GM19324 (cell line): ENCODE results near the gene CIDEA.

Source experiments
- ATAC-seq: cut with Tn5 transposase; IDR thresholded peaks from one replicate; pipeline ENCODE4 v1.9.1; 2021; ENCODE audit warnings: mild to moderate bottlenecking, moderate library complexity; ENCODE audit not compliant: unreplicated experiment, low FRiP score

Gene CIDEA

DNA sequence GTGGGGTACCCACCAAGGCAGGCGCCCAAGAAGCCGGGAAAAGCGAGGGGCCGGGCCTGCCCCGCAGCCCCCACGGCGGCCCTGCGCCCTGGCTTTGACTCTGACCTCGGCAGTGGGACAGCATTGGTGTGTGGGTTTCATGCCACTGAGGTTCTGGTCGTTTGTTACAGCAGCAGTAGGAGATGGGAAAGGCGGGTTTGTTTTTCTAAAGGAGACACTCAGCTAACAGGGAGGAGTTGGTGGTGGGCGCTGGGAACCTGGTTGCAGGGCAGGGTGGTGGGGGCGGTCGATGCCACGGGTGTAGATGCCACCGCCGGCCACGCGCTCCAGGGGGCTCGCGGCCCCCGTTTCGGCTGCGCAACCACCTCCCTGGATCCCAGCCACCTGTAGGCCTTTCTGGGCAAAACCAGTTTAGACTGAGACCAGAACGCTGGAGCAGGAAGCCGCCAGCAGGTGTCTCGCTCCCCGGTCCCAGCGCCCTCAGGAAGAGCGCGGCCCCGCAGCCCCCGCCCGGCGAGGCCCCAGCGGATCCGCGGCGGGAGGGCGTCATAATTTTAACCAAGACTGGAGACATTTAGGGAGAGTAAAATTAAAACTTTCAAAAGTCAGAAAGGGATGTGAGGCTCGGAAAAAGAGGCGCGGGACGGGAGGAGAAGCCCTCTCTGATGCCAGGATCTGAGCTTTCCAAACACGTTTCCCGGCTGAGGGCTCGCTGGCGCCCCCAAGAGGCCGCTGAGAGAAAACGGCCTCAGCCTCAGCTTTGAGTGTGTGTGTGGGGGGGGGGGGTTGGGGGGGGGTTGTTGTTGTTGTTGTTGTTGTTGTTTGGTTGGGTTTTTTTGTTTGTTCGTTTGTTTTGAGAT is 17.4 kb downstream of the CIDEA start:
- peak; percentile 60 for ATAC-seq

DNA sequence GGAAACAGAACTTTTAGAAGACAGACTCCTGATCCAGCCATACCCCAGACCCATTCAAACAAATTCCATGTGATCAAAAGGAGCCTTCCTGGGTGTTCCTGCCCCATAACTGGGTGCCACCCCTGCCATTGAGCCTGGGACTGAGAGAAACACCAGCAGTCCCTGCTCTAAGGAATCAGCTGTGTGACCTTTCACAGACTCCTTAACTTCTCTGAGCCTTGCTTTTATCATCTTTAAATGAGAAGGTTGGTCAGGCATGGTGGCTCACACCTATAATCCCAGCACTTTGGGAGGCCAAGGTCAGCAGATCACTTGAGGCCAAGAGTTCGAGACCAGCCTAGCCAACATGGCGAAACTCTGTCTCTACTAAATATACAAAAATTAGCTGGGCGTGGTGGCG is 20.6 kb downstream of the CIDEA start:
- no peak for ATAC-seq

DNA sequence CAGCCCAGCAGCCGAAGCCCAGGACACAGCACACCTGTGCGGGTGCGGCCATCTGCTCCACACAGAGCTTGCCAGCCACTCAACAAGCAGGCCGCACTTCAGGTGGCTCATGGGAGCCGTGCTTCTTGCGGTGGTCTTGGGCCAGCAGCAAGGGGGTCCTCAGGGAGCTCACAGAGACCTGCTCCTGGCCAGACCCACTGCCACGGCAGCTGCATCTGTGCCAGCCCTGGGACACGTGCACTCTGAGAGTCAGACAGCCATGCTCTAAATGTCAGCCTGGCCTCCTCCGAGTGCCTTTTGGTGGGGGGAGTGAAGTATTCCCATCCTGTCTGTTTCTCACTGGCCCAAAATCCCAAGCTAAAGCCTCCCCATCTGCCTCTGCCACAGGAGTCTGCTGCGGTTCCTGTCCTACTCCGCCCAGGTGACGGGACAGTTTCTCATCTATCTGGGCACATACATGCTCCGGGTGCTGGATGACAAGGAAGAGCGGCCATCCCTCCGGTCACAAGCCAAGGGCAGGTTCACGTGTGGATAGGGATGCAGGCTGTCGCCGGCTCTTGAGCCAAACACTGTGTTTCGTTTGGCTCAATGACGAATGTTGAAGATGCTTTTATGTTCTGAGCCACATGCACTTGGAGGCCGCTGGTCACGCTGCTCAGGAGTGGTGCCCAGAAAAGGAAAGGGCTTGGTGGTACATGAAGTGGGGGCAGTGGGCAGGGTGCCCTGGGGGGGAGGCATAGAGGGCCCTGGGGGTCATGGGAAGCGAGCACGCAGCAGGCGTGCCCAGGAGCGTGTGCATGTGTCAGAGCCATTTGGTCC is 22.8 kb downstream of the CIDEA start:
- ATAC-seq, result no peak

DNA sequence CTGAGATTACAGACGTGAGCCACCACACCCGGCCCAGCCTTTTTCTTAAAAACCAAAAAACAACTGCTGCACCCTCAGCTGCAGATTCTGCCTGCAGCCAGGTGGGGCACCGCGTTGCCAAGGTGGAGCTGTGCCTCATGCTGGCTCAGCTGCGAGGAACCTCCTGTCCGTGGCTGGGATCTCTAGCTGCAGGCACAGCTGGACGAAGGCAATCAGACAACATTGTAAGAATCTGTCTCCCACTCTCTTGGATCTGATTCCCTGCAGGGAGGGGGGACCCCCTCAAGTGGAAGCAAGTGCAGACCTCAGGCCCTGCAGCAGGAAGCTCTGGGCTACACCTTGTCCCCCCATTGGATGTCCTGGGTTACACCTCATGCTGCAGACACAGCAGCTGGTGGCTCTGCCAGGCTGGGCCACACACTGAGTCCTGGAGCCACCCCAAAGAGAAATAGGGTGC is 24.1 kb downstream of the CIDEA start:
- ATAC-seq, result no peak

DNA sequence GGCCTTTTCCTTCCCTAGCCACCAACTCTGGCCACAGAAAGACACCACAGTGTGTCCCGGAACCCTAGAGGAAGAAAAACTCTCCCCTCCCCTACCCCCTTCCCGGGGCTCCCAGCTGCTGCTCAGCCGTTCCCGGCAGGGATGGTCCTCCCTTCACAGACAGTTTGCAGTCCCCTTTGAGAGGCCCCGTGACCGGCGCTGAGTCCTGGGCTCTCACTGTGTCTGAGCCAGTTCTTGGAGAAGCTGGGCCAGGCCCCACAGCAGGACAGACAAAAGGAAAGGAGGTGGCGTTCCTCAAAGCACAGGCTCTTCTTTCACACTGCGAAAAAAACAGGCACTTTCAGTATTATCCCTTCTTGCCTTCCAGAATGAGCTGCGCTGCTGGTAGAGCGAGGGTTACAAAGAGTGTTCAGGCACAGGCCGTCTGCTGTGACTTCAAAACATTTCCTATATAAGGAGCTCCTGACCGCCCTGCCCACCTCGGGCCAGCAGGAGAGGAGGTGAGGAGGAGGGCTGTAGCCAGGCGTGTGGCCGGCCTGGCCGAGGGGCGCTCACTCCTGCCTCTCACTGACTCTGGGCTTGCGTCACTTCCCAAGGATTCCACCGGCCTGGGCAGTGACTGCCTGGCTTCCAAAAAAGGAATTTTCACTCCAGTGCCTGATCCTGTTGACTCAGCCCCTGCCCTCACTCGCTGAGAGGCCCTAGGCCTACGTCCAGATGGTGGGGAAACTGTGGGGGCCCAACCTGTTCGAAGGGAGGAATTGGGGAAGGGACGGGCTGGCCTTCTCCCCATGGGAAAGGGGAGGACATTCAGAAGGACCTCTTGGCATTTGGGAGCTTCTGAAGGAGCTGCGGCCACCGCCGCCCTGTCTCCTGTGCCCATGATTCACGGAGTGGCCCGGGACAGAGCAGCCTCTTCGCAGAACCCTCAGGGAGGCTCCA is 24.9 kb downstream of the CIDEA start:
- no peak for ATAC-seq

DNA sequence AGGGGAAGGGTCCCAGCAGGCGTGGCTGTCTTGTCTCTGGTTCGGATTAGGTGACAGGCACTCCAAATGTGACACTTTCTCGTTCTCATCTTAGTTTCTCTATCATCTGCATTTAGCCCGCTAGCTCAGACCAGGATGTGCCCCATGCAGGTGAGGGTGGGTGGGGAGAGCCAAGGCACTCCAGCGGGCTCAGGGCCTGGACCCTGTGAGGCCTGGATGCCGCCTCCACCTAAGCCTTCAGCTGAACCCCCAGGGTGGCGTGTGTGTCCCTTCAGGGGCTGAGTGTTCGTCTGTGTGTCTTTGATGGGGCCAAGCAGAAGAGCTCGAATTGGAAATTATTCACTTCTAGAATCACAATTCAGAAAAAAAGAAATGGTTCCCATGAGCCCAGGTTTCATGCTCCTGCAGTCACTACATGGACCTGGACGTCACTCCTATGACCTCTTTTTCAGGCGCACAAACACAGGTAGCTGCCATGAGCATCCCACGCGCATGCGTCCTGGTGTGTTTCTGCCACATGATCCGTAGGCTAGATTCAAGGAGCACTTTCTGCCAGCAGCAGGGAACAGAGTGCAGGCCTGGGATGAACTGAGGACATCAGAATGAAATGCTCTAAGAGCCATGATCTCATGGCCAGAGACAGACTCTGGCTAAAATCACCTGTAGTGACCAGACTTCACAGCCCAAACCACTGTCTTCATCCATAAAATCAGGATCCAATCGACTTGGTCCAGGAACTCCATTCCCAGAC is 25.8 kb downstream of the CIDEA start:
- no peak for ATAC-seq

DNA sequence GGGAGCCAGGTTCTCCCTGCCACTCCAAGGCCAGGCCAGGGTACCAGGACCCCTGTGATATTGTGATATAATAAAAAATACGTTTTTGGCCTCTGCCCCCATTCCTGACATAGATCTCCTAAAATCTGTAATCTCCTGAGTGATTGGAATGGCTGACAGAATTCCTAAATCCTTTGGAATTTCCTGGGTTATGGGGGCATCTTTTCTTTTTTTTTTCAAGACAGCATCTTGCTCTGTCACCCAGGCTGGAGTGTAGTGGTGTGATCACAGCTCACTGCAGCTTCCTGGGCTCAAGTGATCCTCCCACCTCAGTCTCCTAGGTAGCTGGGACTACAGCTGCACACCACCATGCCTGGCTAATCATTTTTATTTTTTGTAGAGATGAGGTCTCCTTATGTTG is 27.7 kb downstream of the CIDEA start:
- ATAC-seq, result no peak

DNA sequence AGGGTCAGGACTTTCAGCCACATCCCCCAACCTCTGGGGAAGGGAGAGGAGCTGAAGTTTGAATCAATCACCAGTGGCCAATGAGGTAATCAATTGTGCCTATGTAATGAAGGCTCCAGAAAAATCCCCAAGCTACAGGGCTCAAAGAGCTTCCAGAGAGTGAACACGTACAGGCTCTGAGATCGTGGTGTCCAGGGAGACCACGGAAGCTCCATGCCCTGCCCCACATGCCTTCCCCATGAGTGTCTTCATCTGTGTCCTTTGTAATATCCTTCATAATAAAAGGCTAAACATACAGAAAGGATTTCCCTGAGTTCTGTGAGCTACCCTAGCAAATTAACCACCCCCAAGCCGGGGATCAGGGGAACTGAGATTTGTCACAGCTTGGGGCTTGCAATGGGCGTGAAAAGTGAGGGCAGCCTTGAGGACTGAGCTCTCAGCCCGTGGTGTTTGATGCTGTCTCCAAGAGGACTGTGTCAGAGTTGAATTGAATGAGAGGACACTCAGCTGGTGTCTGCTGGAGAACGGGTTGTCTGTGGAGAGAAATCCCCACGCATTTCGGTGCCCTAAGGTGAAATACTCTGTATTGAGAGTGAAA is 28.4 kb downstream of the CIDEA start:
- ATAC-seq, result no peak

DNA sequence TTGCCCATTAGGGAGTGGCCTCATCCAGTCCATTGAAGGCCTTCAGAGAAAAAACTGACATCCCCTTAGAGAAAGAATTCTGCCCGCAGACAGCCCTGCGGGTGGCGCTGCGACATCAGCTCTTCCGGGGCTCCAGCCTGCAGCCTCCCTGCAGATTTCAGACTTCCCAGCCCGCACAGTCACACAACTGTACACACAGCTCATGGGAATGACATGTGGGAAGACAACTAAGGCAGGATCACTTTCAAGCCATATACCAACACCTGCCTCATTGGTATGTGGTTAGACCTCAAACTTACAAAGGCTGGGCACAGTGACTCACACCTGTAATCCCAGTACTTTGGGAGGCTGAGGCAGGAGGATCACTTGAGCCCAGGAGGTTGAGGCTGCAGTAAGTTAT is 29.1 kb downstream of the CIDEA start:
- no peak for ATAC-seq

DNA sequence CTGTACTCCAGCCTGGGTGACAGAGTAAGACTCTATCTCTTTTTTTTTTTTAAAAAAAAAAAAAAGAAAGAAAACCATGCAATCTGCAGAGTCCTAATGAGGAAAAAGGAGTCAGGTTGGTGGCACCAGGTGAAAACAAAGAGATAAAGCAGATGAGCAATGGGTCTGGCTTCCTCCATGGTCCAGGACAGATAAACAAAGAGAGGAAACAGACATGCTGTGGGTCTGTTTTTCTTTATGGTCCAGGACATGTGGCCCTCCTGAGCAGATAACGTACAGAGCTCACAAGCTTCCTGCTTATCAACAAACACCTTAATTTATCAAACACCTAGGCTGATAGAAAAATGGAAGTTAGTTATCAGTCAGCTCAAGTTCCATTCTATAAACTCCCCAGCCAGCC is 29.5 kb downstream of the CIDEA start:
- ATAC-seq, result no peak

DNA sequence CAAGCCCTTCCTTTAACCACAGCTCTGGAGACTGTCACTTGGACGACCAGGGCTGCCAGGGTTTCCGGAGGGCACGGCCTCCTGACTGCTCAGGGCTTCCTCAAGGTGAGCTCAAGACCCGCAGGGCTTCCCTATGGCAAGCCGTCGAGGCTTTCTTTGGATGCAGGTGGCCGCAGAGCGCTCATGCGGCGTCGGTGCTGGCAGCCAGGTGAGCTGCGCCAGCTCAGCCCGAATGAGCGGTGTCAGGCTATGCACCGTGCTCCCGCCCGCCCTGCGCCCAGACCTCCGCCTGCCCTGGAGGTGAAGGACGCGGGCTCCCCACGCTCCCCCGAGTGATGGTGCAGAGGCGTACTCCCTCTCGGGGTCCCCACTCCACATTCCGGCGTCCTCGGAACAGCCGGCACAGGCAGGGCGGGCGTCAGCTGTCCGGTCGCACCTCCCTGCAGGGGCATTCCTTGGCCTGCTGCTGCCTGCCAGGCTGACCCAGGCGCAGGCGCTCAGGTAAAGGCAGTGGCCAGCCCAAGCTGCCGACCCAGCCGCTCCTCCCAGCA is 33.0 kb downstream of the CIDEA start:
- no peak for ATAC-seq

DNA sequence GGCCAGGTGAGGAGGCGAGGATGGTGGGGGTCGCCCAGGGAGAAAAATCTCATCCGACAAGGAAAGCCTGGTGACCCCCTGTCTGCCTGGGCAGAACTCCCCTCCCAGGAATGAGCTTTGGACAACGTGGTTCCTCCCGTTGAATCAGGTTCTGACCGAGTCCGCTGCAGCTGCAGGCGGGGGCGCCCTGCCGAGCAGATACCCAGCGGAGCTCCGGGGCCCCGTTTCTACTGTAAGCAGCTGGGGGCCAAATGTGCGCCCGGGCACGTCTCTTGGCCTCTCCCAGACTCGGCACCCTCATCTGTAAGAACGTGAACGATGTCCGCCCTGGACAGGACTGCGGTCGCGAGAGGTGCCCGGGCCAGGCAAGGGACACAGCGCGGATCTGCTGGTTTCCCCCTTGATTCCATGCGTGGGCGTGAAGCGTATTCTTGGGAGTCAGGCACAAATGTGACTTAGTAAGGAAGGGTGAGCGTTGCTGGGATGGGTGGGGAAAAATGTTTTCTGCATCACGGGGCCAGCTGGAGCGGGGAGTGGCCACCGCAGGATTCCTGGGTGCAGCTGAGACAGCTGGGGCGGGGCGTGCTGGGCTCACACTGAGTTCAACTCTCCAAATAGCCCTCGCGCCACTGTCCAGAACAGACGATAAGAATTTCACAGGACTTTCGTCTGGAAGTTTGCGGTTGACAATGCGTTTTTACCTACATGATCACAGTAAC is 33.7 kb downstream of the CIDEA start:
- no peak for ATAC-seq

DNA sequence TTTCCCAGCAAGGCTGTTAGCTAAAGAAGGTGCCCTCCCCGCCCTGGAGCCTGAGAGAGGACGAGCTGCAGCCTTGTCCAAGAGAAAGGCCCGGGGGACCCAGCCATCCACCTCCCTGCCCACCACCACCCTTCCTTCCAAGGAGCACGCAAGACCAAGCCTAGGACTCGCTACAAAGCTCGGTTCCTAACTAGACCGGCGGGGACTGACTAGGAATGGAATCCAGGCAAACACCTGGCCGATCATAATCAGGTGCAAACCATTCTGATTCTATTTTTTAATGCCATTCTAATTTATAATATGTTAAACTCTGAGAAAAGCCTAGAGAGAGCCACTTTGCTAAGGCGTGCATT is 34.2 kb downstream of the CIDEA start:
- no peak for ATAC-seq

DNA sequence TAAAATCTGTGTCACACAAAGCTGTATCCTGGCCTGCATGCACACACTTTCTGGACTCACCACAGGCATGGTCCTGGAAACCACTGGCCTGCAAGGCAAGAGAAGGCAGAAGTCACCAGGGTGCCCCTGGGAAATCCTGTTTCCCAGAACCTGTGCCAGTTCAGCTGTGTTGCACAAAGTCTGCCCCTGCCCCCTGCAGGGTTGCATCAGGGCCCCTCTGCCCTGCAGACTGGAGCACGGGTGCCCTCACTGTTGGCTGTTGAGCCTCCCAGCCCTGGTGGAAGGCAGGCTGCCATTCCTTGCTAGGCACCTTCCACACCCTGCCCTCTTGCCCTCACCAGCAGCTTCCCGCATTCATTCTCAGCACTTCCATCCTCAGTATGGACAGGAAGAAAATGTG is 35.9 kb downstream of the CIDEA start:
- ATAC-seq, result no peak

DNA sequence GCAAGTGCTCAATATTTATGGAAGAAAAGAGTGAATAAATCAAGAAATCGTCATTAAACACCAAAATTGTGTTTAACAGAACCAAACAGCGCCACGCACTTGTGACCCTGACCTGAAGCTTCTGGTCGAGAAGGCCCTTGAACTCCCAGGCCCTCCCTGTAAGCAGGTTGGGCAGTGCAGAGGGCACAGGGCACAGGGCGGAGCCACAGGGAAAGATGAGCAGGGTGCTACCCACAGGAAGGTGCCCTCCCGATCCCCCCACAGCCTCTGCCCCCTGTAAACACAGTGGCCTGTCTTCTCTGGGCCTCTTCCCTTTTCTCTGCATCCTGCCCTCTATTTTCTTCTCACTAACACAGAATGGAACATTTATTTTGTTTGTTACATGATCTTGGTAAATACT is 37.0 kb downstream of the CIDEA start:
- no peak for ATAC-seq

DNA sequence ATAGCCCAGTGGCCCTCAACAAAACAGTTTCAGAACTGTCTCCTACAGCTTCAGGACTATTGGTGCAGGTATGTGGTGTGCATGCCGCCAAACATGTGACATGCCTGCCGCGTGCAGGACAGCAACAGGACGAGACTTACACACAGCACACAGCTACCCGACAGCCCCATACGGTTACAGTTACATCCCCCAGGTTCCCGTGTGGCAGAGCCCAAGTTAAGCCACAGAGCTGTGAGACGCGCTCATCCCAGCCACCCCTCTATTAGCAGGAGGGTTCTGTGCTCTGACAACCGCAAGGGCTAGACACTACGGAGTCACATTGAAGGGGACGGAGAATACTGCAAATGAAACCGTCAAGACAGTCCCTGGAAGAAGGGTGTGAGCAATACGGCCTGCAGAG is 37.5 kb downstream of the CIDEA start:
- ATAC-seq, result no peak

DNA sequence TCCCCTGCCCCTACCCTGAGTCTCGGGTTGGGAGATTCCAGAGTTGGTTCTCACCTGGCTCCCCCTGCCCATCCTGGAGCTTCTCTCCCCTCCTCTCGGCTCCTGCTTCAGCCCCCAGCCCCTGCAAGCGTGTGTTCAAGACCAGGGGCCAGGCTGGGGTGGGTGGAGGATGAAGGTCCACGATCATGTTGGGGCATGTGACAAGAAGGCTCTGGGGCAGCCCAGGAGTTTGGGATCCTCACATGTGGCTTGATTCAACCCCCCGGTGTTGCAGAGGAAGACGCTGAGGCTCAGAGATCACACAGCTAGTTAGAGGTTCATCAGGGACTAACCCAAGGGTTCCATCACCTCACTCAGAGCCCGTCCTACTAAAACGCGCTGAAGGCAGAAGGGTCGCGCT is 39.7 kb downstream of the CIDEA start:
- no peak for ATAC-seq

DNA sequence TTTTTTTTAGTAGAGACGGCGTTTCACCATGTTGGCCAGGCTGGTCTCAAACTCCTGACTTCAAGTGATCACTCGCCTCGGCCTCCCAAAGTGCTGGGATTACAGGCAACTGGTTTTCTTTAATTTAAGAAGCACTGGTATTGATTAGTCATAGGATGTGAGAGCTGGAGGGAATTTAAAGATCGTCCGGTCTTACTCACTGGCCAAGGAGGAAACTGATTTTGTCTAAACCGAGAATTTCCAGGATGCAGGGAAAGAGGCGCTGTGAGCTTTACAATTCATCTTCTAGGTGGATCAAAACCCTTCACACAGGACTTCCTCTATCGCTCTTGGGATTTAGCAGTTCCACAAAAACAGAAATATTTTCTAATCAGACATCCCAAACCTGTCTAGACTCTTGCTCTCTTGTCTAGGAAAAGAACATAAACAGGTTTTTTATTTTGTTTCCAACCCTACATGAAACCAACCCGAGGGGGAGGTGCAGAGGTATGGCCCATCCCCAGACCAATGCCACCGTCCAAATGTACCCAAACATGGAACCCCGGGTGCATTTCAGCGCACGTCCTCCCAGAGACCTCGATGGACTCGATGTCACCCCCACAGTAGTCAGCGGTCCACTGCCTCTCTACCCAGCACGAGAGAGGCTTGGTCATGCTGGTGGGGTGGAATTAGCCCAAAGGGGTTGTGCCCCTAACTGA is 41.4 kb downstream of the CIDEA start:
- ATAC-seq, result no peak
